IPS-15b (cell line): ENCODE data around the gene MMP24OS.

Source experiments
- H3K27me3 ChIP-seq: one replicate; pipeline ENCODE4 v1.6.1; 2013; ENCODE audit warnings: low read length; ENCODE audit not compliant: control insufficient read depth, insufficient read depth
- H3K36me3 ChIP-seq: one replicate; pipeline ENCODE4 v1.6.1; 2013; ENCODE audit warnings: low read length; ENCODE audit not compliant: control insufficient read depth, insufficient read depth
- H3K4me1 ChIP-seq: one replicate; pipeline ENCODE4 v1.6.1; 2013; ENCODE audit warnings: mild to moderate bottlenecking, low read length; ENCODE audit not compliant: control insufficient read depth, insufficient read depth
- H3K4me3 ChIP-seq: one replicate; pipeline ENCODE4 v1.5.1; 2013; ENCODE audit warnings: low read depth, low read length
- H3K9ac ChIP-seq: one replicate; pipeline ENCODE4 v1.6.1; 2013; ENCODE audit warnings: low read depth, mild to moderate bottlenecking, low read length
- H3K9me3 ChIP-seq: one replicate; pipeline ENCODE4 v1.6.1; 2013; ENCODE audit warnings: mild to moderate bottlenecking, low read length; ENCODE audit not compliant: control insufficient read depth, insufficient read depth

The MMP24OS gene

DNA sequence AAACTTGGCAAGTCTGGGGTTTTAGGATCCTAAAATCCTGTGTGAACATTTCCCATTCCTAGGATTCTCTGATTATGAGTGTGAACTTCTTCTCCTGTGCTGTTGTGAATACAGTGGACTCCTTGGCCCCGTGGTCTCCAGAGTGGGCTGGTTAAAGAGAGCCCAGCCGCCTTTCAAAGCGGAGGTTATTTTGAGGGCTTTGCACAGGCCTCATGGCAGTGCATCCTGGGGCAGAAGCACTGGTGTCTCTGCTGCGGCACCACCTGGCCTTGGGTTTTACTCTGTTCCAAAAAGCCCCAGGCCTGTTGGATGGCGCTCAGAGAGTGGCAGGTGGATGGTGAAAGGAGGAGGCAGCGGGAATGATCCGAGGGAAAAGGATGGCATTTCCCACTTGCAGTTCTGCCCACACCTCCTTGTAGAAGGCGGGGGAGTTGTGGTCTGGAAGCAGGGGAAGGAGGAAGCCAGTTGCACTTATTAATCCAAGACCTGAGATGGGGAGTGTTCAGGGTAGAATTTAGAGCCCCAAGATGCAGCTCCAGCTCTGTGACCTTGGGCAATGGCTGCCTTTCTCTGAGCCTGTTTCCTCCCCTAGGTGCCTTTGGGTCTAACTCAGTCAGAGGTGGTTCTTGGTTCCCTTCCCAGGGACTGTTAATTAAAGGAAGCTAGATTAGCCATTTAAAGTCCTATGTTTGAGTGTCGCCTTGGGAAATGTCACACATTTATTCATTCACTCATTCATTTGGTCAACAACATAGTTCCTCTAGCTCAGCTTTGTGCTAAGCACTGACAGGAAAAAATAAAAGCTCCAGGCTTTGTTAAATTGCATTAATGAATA is 29.1 kb downstream of the MMP24OS start:
- H3K4me3 ChIP-seq = no peak overlapping the region
- peaks cover 12% of the 10 kb centered on the region for H3K36me3 ChIP-seq
- no peak overlapping the region for H3K9ac ChIP-seq
- H3K9me3 ChIP-seq = no peaks in the 10 kb centered on the region
- peaks cover 2% of the 10 kb centered on the region for H3K4me1 ChIP-seq
- no peaks in the 10 kb centered on the region for H3K27me3 ChIP-seq

DNA sequence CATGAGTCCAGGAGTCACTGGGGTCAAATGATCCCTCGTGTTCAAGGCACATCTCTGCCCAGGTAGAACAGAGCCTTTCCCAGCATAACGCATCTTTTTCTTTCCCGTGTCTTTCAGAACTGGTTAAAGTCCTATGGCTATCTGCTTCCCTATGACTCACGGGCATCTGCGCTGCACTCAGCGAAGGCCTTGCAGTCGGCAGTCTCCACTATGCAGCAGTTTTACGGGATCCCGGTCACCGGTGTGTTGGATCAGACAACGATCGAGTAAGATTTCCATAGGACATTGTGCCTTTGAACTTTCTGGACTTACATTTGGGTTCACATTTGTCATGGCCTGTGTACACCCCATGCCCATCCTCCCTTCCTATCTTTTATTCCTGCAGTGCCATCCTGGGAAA is 31.2 kb downstream of the MMP24OS start:
- Histone ChIP-seq H3K4me3 (no peak overlapping the region), H3K36me3 (peaks cover 8% of the 10 kb centered on the region), H3K4me1 (peaks cover 2% of the 10 kb centered on the region), H3K9ac (no peak overlapping the region), H3K9me3 (no peaks in the 10 kb centered on the region), H3K27me3 (no peaks in the 10 kb centered on the region)

DNA sequence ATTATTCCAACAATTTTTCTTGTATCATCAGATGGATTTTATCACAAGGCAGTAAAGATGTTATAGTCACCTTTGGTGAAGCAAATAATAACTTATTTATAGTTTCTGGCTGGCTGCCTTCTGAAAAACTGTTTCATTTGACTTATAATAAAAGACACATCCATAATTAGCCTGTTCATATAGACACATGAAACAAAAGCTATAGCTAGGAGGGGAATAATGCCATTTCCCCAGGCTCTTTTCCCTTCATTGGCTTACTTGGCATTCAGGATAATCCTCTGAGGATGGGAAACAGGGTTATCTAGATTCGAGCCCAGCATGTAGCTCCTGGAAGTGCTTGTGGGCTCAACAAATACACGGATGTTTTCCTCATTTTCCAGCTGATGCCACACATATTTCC is 33.9 kb downstream of the MMP24OS start:
- Histone ChIP-seq H3K9me3 (no peaks in the 10 kb centered on the region), H3K4me3 (no peak overlapping the region), H3K36me3 (peaks cover 5% of the 10 kb centered on the region), H3K27me3 (no peaks in the 10 kb centered on the region), H3K4me1 (peaks cover 7% of the 10 kb centered on the region), H3K9ac (no peak overlapping the region)

DNA sequence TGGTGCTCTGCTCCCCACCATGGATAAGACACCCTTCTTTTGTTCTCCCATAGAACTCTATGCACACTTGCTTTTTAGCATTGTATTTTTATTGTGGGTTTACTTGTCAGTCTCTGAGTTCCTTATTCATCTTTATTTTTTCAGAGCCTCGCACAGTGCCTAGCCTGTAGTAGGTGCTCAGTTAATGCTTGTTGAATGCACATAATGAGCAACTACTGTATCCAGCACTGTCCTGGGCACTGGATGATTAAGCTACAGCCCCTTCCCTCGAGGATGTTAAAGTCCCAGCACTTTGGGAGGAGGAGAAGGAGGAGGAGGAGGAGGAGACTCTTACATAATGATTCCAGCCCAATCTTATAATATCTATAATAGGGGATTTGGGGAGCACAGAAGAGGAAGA is 34.6 kb downstream of the MMP24OS start:
- Histone ChIP-seq H3K36me3 (peaks cover 5% of the 10 kb centered on the region), H3K4me3 (no peak overlapping the region), H3K27me3 (no peaks in the 10 kb centered on the region), H3K4me1 (peaks cover 9% of the 10 kb centered on the region), H3K9me3 (no peaks in the 10 kb centered on the region), H3K9ac (no peak overlapping the region)

DNA sequence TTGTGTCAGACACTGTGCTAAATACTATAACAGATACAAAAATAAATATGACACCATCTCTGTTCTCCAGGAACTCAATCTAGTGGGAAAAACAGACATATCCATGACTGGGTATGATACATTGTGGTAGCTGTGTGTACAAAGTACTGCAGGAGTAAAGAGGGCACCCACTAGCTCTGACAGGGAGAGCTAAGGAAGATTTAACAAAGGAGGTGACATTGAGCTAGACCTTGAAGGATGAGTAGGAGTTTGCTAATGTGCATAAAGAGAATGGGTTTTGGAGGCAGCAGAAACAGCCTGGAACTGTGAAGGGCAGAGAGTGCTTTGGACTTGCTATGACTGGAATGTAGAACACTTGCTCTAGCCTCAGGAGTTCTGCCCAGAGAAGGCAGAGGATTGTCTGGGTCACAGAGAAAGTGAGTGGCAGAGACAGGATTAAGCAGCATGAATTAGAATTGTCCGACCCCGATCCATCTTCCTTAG is 37.1 kb downstream of the MMP24OS start:
- no peak overlapping the region for H3K9ac ChIP-seq

DNA sequence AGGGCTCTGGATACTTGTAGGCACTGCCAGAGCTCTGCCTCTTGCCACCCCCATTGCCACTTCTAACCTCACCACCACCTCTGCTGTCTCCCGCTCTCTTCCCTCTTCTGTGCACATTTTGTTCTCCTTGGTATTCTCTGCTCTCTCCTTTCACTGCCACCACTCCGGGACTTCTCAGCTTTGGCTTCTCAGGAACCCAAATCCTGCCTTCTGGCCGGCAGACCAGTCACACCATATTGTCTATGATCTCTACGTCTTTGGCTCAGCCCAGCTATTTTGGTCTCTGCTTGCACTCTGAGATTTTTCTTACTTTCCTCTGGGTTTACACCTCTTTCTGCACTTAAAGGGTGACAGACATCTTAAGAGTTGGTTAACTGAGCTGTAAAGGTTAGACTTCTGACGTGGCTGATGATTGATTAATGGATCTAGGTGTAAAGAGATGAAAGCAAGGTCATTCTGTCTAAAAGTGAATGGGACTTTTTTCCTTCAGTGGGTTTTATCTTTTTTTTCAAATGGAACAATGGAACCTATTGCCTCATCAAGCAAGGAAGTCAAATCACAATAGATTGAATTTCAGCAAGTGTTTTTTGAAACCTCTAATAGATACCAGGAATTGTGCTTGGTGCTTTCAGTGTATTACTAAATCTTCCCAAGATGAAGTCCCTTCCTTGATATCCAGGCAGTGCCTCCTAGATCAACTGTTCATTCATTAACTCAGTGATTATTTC is 37.7 kb downstream of the MMP24OS start:
- H3K27me3 ChIP-seq = no peaks in the 10 kb centered on the region
- H3K9ac ChIP-seq = no peak overlapping the region
- H3K9me3 ChIP-seq = no peaks in the 10 kb centered on the region
- peaks cover 9% of the 10 kb centered on the region for H3K4me1 ChIP-seq
- H3K4me3 ChIP-seq = no peak overlapping the region
- H3K36me3 ChIP-seq = no peaks in the 10 kb centered on the region

More for the DNA sequence above, 37.1 kb downstream of the MMP24OS start:
- no peaks in the 10 kb centered on the region for H3K36me3 ChIP-seq
- no peak overlapping the region for H3K4me3 ChIP-seq
- no peaks in the 10 kb centered on the region for H3K27me3 ChIP-seq
- peaks cover 9% of the 10 kb centered on the region for H3K4me1 ChIP-seq
- no peaks in the 10 kb centered on the region for H3K9me3 ChIP-seq

DNA sequence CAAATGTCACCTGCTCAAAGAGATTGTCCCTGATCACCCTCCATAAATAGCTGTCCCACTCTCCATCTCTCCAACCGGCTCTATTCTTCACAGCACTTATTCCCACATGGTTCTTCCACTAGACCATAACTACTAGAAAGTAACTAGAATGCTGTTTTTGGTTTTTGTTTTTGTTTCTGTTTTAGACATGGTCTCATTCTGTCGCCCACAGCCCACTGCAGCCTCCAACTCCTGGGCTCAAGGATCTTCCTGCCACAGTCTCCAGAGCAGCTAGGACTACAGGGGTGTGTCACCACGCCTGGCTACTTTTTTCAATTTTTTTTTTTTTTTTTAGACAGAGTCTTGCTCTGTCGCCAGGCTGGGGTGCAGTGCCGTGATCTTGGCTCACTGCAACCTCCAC is 39.2 kb downstream of the MMP24OS start:
- Histone ChIP-seq H3K4me3 (no peak overlapping the region), H3K36me3 (no peaks in the 10 kb centered on the region), H3K27me3 (no peaks in the 10 kb centered on the region), H3K9me3 (no peaks in the 10 kb centered on the region), H3K4me1 (peaks cover 9% of the 10 kb centered on the region), H3K9ac (no peak overlapping the region)

DNA sequence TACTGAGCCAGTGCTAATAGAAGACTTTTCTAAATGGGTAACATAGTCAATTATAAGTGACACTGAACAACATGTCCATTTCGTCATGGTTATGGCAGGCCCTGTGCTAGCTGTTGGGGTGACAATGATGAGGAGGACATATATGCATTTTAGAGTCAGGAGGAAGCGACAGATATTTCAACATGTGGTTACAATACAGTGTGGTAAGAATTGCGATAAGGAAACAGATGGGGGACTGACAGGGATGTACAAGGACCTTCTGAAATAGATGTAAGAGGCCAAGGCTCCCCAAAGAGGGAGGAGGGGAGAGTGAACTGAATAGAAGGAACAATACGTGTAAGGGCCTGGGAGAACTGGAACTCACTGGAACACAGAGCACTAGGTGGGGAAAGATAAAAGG is 39.8 kb downstream of the MMP24OS start:
- Histone ChIP-seq H3K4me1 (peaks cover 9% of the 10 kb centered on the region), H3K36me3 (no peaks in the 10 kb centered on the region), H3K9ac (no peak overlapping the region), H3K27me3 (no peaks in the 10 kb centered on the region), H3K9me3 (no peaks in the 10 kb centered on the region), H3K4me3 (no peak overlapping the region)

DNA sequence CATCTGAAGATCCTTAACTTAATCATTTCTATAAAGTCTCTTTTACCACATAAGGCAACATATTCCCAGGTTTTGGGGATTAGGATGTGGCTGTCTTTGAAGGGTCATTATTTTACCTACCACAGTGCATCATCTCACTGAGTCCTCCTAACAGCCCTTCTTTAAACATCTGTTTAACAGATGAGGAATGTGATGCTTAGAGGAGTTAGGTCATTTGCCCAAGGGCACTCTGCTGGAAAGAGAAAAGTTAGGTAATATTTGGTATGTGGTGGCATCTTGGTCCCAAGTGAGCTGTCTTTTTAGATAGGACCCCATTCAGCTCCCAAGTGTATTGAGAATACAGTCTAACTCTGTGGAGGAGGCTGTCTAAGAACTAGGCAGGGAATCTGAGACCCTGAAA is 40.4 kb downstream of the MMP24OS start:
- H3K9me3 ChIP-seq = no peaks in the 10 kb centered on the region
- H3K36me3 ChIP-seq = no peaks in the 10 kb centered on the region
- peaks cover 9% of the 10 kb centered on the region for H3K4me1 ChIP-seq
- no peak overlapping the region for H3K9ac ChIP-seq
- H3K4me3 ChIP-seq = no peak overlapping the region
- no peaks in the 10 kb centered on the region for H3K27me3 ChIP-seq

DNA sequence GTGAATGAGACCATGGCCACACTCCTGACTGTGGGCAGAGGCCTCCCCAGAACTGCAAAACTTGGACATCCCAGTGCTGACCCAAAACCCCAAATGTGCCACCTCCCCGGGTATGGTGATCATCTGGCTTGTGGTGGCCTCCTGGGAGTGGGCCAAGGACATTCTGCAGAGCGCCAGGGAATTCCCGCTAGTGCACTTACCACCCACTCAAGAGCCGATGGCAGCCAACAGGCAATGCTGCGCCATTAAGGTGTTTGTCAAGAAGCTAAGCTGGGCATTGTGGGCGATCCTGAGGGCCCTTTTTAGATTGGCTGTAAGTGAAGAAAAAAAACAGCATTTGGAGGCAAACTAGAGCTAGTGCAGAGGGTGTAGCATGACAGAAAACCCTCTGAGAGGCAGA is 42.0 kb downstream of the MMP24OS start:
- Histone ChIP-seq H3K36me3 (no peaks in the 10 kb centered on the region), H3K9ac (no peak overlapping the region), H3K27me3 (no peaks in the 10 kb centered on the region), H3K4me1 (peaks cover 6% of the 10 kb centered on the region), H3K9me3 (no peaks in the 10 kb centered on the region), H3K4me3 (no peak overlapping the region)

DNA sequence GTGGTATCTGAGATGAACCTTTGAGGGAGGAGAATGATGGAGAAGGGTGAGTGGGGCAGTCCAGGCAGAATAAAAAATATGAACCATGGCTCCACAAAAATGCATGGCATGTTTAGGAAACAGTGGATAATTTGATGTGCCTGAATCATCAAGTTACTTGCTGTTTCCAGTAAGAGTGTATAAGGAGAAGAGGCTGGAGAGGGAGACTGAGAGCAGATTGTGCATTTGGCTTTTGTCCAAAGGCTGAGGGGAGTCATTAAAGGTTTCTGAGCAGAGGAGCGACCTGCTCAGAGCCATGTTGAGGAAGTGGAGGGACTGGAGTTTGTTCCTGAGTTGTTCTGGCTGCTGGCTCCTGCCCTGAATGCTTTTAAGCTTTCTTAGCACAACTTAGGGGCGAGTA is 45.3 kb downstream of the MMP24OS start:
- H3K4me3 ChIP-seq = no peak overlapping the region
- H3K27me3 ChIP-seq = no peaks in the 10 kb centered on the region
- H3K9ac ChIP-seq = no peak overlapping the region
- H3K4me1 ChIP-seq = peaks cover 3% of the 10 kb centered on the region
- H3K9me3 ChIP-seq = no peaks in the 10 kb centered on the region
- no peaks in the 10 kb centered on the region for H3K36me3 ChIP-seq
